NCI-H2227 treated with DMSO at 0.1 percent for 48 hours (cell line): Measurements from ENCODE around the gene AP3D1.

Experiments used
- DNase-seq: peaks from one replicate; lab custom pipeline; 2025; lab: John Stamatoyannopoulos, UW

AP3D1 gene

GRCh38 chr19:2084993-2085720 lies 66.2 kb downstream of the AP3D1 start:
- no peak for DNase-seq

DNA sequence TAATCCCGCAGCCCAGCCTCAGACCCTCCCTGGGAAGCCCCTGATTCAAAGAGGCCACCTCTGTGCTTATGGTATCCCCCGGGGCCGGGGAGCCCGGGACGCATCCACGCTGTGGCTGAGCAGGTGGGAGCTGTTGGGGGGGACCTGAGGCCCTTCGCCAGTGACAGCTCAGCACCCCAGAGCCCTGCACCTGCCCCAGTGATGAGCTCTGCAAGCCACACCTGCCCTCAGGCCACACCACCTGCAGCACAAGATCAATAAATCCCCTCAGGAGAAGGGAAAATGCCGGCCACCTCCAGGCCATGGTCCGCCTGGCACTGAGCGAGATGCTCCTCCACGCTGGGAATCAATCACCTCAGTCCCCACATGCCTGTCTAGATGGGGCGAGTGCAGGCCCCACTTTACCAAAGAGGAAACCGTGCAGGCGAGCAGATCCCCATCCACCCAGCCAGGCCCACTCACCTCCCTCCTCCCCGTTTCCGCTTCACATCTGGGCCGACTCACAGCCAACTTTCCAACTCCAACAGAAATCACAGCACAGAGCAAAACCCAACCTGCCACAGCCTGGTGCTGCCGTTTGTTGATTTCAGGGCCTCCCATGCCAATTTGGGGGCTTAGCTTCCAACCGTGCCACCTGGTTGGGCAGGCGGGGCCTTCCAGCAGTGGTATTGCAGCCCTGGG lies 68.1 kb downstream of the AP3D1 start:
- DNase-seq: no peak

- no peak for DNase-seq
Observed at GRCh38 chr19:2081873-2082810, 69.2 kb downstream of the AP3D1 start.

GRCh38 chr19:2080336-2080988 lies 70.9 kb downstream of the AP3D1 start:
- DNase-seq: no peak

- DNase-seq: no peak
Observed at GRCh38 chr19:2079865-2080301, 71.5 kb downstream of the AP3D1 start.

DNA sequence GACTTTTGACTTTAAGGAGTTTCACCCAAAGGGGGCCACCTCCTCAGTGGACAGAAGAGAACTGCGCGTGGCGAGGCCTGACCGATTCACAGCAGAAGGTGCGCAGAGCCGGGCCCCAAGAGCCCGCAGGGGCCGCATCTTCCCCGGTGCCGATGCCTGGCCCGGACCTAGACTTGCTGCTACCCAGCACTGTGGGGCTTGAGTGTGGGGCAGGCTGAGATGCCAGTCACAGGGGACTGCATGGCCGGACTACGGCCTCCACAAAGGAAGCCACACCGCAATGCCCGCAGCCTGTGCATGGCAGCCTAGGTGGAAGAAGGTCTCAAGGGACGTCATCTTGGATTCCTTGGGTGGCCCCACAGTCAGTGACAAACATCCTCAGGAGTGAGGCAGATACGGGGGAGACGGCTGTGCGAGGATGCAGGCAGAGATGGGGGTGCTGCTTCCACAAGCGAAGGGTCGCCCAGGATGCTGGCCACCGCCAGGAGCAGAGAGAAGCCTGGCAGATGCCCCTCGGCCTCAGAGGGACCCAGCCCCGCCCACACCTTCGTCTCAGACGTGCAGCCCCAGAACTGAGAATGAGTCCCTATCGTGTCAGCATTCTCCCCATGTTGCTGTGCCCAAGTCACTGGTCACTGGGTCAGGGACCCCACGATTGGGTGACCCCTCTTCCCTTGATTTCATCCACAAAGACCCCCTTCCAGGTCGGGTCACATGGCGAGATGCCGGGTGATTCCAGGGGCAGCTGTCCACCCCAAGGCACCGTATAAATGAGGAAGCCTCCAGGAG lies 72.1 kb downstream of the AP3D1 start:
- no peak for DNase-seq

DNA sequence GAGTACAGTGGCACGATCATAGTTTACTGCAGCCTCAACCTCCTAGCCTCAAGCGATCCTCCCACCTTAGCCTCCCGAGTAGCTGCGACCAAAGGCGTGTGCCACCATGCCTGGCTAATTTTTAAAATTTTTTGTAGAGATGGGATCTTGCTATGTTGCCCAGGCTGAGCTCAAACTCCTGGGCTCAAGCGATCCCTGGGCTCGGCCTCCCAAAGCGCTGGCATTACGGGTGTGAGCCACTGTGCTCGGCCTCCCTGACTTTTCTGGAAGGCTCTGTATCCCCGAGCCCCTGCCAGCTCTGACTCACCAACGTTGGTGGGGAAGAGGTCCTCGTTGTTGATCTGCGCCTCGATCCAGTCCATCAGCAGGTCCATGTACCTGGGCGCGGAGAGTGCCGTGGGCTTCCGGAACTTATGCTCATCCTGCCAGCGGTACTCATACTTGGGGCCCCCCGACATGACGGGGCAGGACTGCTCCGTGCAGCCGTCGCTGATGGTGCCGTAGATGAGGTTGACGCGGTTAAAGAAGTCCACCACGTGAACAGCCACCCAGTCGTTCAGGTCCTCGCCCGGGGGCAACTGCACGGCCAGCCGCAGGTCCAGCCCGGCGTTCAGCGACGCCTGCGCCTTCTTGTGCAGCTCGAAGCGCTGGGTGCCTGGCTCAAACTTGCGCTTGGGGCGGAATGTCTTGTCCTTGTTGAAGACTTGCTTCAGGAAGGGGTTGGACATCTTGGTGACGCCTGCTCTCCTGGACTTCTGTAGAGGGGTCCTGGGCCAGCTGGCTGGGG lies 73.3 kb downstream of the AP3D1 start:
- DNase-seq: no peak

GRCh38 chr19:2077398-2077797 lies 74.0 kb downstream of the AP3D1 start:
- no peak for DNase-seq

- DNase-seq: no peak
Observed at GRCh38 chr19:2076526-2076944, 74.8 kb downstream of the AP3D1 start.

- DNase-seq: no peak
Observed at GRCh38 chr19:2072757-2073551, 78.4 kb downstream of the AP3D1 start.

DNA sequence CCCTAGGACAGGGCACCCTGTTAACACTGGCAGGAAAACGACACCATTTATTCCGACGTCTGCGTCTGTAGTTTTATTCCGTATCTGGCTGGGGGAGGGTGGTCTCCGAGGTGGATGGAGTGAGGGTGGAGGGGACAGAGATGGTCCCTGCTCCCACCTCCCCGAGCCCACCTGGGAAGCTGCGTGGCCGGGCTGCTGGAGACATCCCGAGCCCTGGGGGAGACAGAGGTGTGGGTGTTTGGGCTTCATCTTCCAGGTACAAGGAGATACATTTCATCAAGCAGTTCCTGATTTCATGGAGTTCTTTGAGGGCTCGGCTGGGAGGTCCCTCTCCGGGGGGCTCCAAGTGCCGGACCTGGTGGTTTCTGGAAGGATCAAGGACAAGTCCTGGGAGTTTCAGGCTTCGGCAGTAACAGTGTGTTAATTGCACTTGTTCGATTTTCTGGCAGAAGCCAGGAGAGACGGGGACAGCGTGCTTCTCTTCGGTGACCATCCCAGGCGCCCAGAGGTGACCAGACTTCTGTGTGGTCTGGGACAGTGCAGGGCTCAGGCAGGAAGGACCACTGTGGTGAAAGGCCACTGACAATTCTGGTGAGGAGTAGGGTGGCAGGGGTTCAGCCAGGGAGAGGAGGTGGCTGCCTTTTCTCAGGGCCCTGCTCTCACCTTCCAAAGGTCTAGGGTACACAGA lies 80.2 kb downstream of the AP3D1 start:
- no peak for DNase-seq

DNA sequence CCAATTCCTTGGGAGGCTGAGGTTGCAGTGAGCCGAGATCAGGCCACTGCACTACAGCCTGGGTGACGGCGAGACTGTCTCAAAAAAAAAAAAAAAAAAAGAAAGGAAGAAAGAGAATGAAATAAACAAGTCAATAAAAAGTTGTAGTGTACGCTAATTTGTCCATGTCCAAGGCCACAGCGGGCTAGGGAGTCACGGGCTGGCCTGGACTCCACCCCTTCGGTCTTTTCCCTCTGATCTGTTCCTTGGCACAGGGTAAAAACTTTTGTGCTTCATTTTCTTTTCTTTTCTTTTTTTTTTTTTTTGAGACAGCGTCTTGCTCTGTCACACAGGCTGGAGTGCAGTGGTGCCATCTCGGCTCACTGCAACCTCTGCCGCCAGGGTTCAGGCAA lies 80.9 kb downstream of the AP3D1 start:
- DNase-seq: no peak

- no peak for DNase-seq
Observed at GRCh38 chr19:2064788-2065524, 86.4 kb downstream of the AP3D1 start.

DNA sequence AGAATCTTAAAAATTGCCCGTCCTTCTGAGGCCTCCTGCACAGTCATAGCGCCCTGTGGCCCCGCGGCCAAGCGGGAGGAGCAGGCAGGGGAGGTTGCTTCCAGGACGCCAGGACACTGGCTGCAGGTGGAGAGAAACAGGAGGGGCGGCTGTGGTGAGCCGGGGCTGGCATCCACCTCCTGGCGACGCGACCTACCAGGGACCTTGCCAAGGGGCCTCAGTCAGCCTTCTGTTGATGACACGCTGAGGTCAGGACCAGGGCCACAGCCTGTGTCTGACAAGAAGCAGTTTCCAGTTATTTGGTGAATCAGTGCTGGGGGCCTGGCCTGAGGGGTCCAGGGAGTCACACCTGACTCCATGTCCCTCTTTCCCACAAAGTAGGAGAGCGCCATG lies 87.0 kb downstream of the AP3D1 start:
- no peak for DNase-seq

GRCh38 chr19:2063824-2064223 lies 87.5 kb downstream of the AP3D1 start:
- DNase-seq: no peak

- no peak for DNase-seq
Observed at GRCh38 chr19:2062770-2063169, 88.6 kb downstream of the AP3D1 start.

DNA sequence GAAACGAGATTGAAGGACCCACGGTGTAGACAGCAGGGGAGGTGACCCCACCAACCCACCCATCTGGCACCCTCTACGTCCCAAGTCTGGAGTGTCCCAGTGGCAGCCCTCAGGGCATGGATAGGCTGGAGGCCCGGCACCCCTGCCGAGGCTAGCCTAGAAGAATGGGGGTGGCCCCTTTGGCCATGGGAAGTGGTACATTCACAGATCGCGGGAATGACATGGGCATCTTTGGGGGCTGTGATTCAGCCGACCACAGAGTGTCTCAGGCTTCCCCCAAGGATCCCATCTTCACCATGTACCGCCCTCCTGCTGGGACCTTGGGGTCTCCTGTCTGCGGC lies 89.0 kb downstream of the AP3D1 start:
- DNase-seq: no peak
